Measurements from ENCODE around the gene FEV. TPM values are rescaled to one million over a fixed set of nuclear protein-coding genes. Genes with fewer than 3 reads are reported as not detected.
A peak's percentile ranks its signal among the peaks of the same experiment; 100 is the strongest.

The FEV gene
- polyA plus RNA-seq, 3 donors, result not detected

GRCh38 chr2:218981390-218981880 lies 3.5 kb downstream of the FEV start:
- Histone ChIP-seq H3K4me3 (replicated peaks in 1 of 3; ENCODE audit: low read depth in 2 of 3, low read length in 3 of 3) (no peak overlapping the region), H3K27ac (ENCODE audit: low read depth in 1 of 2, low read length in 2 of 2) (no peak overlapping the region), H2AFZ (ENCODE audit: insufficient read depth, low read depth, low read length, poor library complexity, severe bottlenecking) (no peak overlapping the region), H3K4me1 (ENCODE audit: control insufficient read depth in 1 of 2, insufficient read depth in 2 of 2, low read length in 2 of 2) (peaks cover 8 to 24% of the 10 kb centered on the region in 2 donors), H3K36me3 (replicated peaks in 1 of 2; ENCODE audit: control insufficient read depth in 1 of 2, insufficient read depth in 2 of 2, low read length in 2 of 2) (no peaks in the 10 kb centered on the region), H3K9me3 (replicated peaks in 1 of 2; ENCODE audit: control insufficient read depth in 1 of 2, insufficient read depth in 1 of 2, low read length in 2 of 2) (peaks cover 0 to 24% of the 10 kb centered on the region in 2 donors), H3K4me2 (replicated peaks; ENCODE audit: extremely low read depth, low read length, poor library complexity, severe bottlenecking) (peak overlapping the region; percentile 11), H4K20me1 (ENCODE audit: insufficient read depth, low read length) (no peaks in the 10 kb centered on the region), H3K9ac (ENCODE audit: insufficient read depth, low read length, poor library complexity, severe bottlenecking) (no peak overlapping the region), H3K27me3 (ENCODE audit: control insufficient read depth in 2 of 2, insufficient read depth in 2 of 2, low read length in 2 of 2) (peaks cover 50 to 82% of the 10 kb centered on the region in 2 donors), H3K79me2 (ENCODE audit: insufficient read depth, low read length) (no peaks in the 10 kb centered on the region)
- H3K27ac Mint-ChIP-seq, result no peak overlapping the region
- peaks cover 80 to 97% (median 84%) of the 10 kb centered on the region in 3 donors for H3K27me3 Mint-ChIP-seq (ENCODE audit: low read depth in 3 of 3)
- H3K4me3 Mint-ChIP-seq, result peak overlapping the region in 1 of 2 donors; percentile 78
- peaks cover 0 to 7% of the 10 kb centered on the region in 2 donors for H3K36me3 Mint-ChIP-seq
- intact Hi-C loops (cut with micrococcal nuclease), result no loop called here
- 3% methylated on average over 46 of the region's 46 CpGs for WGBS (ENCODE audit: insufficient coverage)
- TF ChIP-seq, protein P1, sequence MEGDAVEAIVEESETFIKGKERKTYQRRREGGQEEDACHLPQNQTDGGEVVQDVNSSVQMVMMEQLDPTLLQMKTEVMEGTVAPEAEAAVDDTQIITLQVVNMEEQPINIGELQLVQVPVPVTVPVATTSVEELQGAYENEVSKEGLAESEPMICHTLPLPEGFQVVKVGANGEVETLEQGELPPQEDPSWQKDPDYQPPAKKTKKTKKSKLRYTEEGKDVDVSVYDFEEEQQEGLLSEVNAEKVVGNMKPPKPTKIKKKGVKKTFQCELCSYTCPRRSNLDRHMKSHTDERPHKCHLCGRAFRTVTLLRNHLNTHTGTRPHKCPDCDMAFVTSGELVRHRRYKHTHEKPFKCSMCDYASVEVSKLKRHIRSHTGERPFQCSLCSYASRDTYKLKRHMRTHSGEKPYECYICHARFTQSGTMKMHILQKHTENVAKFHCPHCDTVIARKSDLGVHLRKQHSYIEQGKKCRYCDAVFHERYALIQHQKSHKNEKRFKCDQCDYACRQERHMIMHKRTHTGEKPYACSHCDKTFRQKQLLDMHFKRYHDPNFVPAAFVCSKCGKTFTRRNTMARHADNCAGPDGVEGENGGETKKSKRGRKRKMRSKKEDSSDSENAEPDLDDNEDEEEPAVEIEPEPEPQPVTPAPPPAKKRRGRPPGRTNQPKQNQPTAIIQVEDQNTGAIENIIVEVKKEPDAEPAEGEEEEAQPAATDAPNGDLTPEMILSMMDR (IDR thresholded peaks at IDR 0.05), result no peak
- no peak for DNase-seq
- H3K4me1 Mint-ChIP-seq, result peaks cover 23% of the 10 kb centered on the region
- peaks cover 0 to 12% (median 5%) of the 10 kb centered on the region in 7 donors for H3K9me3 Mint-ChIP-seq

DNA sequence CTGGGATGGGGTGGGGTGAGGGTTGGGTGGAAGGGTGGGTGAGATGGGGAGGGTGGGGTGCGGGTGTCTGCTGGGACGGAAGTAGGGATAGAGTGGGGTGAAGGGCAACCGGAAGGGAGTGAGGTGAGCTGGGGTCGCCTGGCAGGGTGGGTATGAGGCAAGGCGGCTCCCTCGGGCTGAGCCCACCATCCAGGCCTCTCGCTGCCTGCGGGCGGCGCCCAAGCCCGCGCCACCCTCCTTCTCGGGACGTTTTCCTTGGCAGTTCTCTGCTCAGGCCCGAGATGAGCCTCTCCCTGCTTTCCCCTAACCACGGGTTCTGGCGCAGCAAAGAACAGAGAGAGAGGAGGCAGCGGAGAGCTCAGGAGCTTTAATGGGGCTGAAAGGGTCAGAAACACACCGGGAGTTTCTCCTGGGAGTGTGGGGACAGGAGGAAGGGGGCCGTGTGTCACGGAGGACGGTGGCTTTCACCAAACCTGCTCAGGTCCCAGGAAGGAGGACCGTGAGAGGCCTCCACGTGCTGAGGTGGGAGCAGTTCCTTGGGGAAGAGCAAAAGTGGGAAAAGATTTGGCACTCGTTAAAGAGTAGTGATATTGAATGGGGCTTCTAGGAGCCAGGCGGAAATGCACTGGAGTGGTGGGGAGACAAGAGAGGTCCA lies 4.1 kb downstream of the FEV start:
- no peak overlapping the region for H2AFZ ChIP-seq (ENCODE audit: insufficient read depth, low read depth, low read length, poor library complexity, severe bottlenecking)
- peaks cover 0 to 18% of the 10 kb centered on the region in 2 donors for H3K9me3 ChIP-seq (replicated peaks in 1 of 2; ENCODE audit: control insufficient read depth in 1 of 2, insufficient read depth in 1 of 2, low read length in 2 of 2)
- no peaks in the 10 kb centered on the region for H3K36me3 ChIP-seq (replicated peaks in 1 of 2; ENCODE audit: control insufficient read depth in 1 of 2, insufficient read depth in 2 of 2, low read length in 2 of 2)
- TF ChIP-seq, protein P1 (IDR thresholded peaks at IDR 0.05), result no peak
- H3K79me2 ChIP-seq (ENCODE audit: insufficient read depth, low read length), result no peaks in the 10 kb centered on the region
- no peak for DNase-seq
- Mint-ChIP-seq H3K4me1 (peaks cover 23% of the 10 kb centered on the region), H3K36me3 (peaks cover 0 to 7% of the 10 kb centered on the region in 2 donors), H3K9me3 (peaks cover 0 to 12% (median 5%) of the 10 kb centered on the region in 7 donors), H3K27me3 (ENCODE audit: low read depth in 3 of 3) (peaks cover 78 to 97% (median 79%) of the 10 kb centered on the region in 3 donors), H3K27ac (no peak overlapping the region), H3K4me3 (peak overlapping the region in 1 of 2 donors; percentile 78)
- H3K4me2 ChIP-seq (replicated peaks; ENCODE audit: extremely low read depth, low read length, poor library complexity, severe bottlenecking), result peak overlapping the region; percentile 11
- H3K27ac ChIP-seq (ENCODE audit: low read depth in 1 of 2, low read length in 2 of 2), result no peak overlapping the region
- peaks cover 8 to 24% of the 10 kb centered on the region in 2 donors for H3K4me1 ChIP-seq (ENCODE audit: control insufficient read depth in 1 of 2, insufficient read depth in 2 of 2, low read length in 2 of 2)
- intact Hi-C loops (cut with micrococcal nuclease), result no loop called here
- peaks cover 48 to 82% of the 10 kb centered on the region in 2 donors for H3K27me3 ChIP-seq (ENCODE audit: control insufficient read depth in 2 of 2, insufficient read depth in 2 of 2, low read length in 2 of 2)
- H3K4me3 ChIP-seq (replicated peaks in 1 of 3; ENCODE audit: low read depth in 2 of 3, low read length in 3 of 3), result no peak overlapping the region
- H3K9ac ChIP-seq (ENCODE audit: insufficient read depth, low read length, poor library complexity, severe bottlenecking), result no peak overlapping the region
- H4K20me1 ChIP-seq (ENCODE audit: insufficient read depth, low read length), result no peaks in the 10 kb centered on the region
- 4% methylated on average over 13 of the region's 26 CpGs for WGBS (ENCODE audit: insufficient coverage)
